ENCODE measurements around the gene ANXA11.
"Not testable (repeated sequence)": the region's sequence is repeated elsewhere in the genome, so short reads cannot be mapped to it uniquely, and the experiment has no call there.

Gene ANXA11

DNA sequence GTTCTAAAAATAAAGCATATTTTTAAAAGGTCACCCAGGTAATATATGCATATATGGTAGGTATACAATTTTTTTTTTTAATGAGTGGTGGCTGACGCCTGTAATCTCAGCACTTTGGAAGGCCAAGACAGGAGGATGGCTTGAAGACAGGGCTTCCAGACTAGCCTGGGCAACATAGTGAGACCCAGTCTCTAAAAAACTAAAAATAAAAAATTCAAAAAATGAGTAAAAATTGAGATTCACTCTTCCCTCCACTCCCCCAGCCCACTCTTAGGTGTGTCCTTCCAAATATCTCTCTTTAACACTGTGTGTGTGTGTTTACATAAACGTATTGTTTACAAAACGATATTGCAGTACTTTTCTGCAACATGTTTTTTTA lies 929 bp upstream of the ANXA11 start:
- H3K36me3 ChIP-seq (ENCODE audit: insufficient read depth, low read length), result peaks cover under 1% of the 10 kb centered on the region
- H3K27me3 ChIP-seq (ENCODE audit: control insufficient read depth, insufficient read depth, low read length), result no peaks in the 10 kb centered on the region
- H3K4me2 ChIP-seq (ENCODE audit: low read length), result peak overlapping the region; percentile 92
- peaks cover 44% of the 10 kb centered on the region for H3K4me1 ChIP-seq (ENCODE audit: control insufficient read depth, insufficient read depth, low read length)
- peak overlapping the region; percentile 91 for H3K4me3 ChIP-seq (ENCODE audit: low read length)
- peak overlapping the region; percentile 93 for H3K9ac ChIP-seq (ENCODE audit: low read depth, low read length)
- H3K9me3 ChIP-seq (replicated peaks; ENCODE audit: low read length), result no peaks in the 10 kb centered on the region

GRCh38 chr10:80204677-80205476 lies 460 bp downstream of the ANXA11 start:
- Histone ChIP-seq H3K4me1 (ENCODE audit: control insufficient read depth, insufficient read depth, low read length) (peaks cover 49% of the 10 kb centered on the region), H3K4me3 (ENCODE audit: low read length) (peak overlapping the region; percentile 91), H3K4me2 (ENCODE audit: low read length) (peak overlapping the region; percentile 92), H3K9me3 (replicated peaks; ENCODE audit: low read length) (no peaks in the 10 kb centered on the region), H3K36me3 (ENCODE audit: insufficient read depth, low read length) (peaks cover 5% of the 10 kb centered on the region), H3K9ac (ENCODE audit: low read depth, low read length) (peak overlapping the region; percentile 93), H3K27me3 (ENCODE audit: control insufficient read depth, insufficient read depth, low read length) (no peaks in the 10 kb centered on the region)

DNA sequence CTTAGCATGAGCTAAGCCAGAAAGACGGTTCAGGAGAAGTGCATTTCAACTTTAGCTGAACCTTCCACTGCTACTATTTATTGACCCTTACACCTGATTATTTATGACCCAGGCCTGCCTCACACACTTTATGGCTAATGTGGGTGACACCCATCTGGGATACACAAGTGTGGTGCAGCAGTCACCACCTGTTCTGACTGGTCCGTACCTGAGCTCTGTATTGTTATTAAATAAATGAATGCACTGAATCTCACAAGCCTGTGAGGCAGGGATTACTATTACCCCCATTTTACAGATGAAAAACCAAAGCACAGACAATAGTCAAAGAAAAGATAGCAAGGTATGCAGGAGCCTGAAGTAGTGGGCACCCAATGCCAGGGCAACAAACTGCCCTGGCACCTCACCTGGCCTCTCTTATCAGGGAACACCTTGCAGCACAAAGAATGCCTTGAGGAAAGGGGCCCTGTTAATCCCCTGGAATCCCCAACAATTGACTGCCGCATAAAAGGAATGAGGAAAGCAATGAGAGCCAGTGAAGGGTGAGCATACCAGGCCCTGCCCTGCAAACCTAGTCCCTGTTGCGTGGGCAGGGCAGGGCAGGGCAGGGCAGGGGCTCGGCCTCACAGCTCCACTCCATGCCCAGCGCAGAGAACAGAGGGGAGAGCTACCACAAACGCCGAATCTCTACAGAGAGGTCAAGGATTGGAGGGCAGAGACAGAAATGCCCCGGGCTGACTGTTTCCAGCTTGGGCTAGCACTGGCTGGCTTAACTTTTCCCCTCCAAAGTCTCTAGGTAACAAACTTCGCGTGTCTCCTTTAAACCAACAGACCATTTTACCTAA lies 1.3 kb downstream of the ANXA11 start:
- Histone ChIP-seq H3K9ac (ENCODE audit: low read depth, low read length) (peak overlapping the region; percentile 93), H3K36me3 (ENCODE audit: insufficient read depth, low read length) (peaks cover 5% of the 10 kb centered on the region), H3K4me1 (ENCODE audit: control insufficient read depth, insufficient read depth, low read length) (peaks cover 49% of the 10 kb centered on the region), H3K4me2 (ENCODE audit: low read length) (peak overlapping the region; percentile 92), H3K27me3 (ENCODE audit: control insufficient read depth, insufficient read depth, low read length) (no peaks in the 10 kb centered on the region), H3K9me3 (replicated peaks; ENCODE audit: low read length) (no peaks in the 10 kb centered on the region), H3K4me3 (ENCODE audit: low read length) (peak overlapping the region; percentile 91)

- Histone ChIP-seq H3K27me3 (ENCODE audit: control insufficient read depth, insufficient read depth, low read length) (no peaks in the 10 kb centered on the region), H3K9ac (ENCODE audit: low read depth, low read length) (peak overlapping the region; percentile 93), H3K4me2 (ENCODE audit: low read length) (peak overlapping the region; percentile 92), H3K9me3 (replicated peaks; ENCODE audit: low read length) (no peaks in the 10 kb centered on the region), H3K4me1 (ENCODE audit: control insufficient read depth, insufficient read depth, low read length) (peaks cover 49% of the 10 kb centered on the region), H3K4me3 (ENCODE audit: low read length) (peak overlapping the region; percentile 91), H3K36me3 (ENCODE audit: insufficient read depth, low read length) (peaks cover 5% of the 10 kb centered on the region)
These were observed 2.2 kb downstream of the ANXA11 start for GRCh38 chr10:80202934-80203834.

- H3K4me2 ChIP-seq (ENCODE audit: low read length); H3K36me3 ChIP-seq (ENCODE audit: insufficient read depth, low read length); H3K4me3 ChIP-seq (ENCODE audit: low read length); H3K27me3 ChIP-seq (ENCODE audit: control insufficient read depth, insufficient read depth, low read length); H3K9ac ChIP-seq (ENCODE audit: low read depth, low read length); H3K9me3 ChIP-seq (replicated peaks; ENCODE audit: low read length): not testable (repeated sequence)
- H3K4me1 ChIP-seq (ENCODE audit: control insufficient read depth, insufficient read depth, low read length), result peaks cover 44% of the 10 kb centered on the region
These were observed 2.8 kb downstream of the ANXA11 start for GRCh38 chr10:80202530-80202929.

DNA sequence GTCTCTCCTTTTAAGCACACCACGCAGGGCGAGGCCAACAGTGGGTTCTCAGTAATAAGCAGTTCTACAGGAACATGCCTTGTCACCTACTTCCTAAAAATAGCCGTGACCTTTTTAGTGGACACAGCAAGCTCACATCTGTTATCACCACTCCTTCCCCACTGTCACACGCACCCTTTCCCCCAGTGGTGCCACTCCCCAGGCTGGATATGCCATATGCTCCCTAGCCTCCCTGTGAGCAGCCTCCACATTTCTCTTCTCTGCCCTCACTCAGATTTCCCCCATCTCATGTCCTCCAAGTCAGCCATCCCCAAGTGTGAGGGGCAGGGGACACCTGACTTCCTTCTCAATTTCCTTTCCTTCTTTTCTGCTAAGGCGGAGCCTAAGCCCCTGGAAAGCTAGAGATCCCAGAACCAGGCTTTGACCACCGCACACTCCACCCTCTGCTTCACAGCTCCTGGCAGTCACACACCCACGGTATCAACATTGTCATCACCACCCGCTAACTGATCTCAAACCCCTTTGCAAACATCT lies 3.7 kb downstream of the ANXA11 start:
- H3K36me3 ChIP-seq (ENCODE audit: insufficient read depth, low read length), result peaks cover 5% of the 10 kb centered on the region
- no peak overlapping the region for H3K9ac ChIP-seq (ENCODE audit: low read depth, low read length)
- no peaks in the 10 kb centered on the region for H3K9me3 ChIP-seq (replicated peaks; ENCODE audit: low read length)
- H3K4me1 ChIP-seq (ENCODE audit: control insufficient read depth, insufficient read depth, low read length), result peaks cover 41% of the 10 kb centered on the region
- H3K4me3 ChIP-seq (ENCODE audit: low read length), result no peak overlapping the region
- H3K4me2 ChIP-seq (ENCODE audit: low read length), result no peak overlapping the region
- H3K27me3 ChIP-seq (ENCODE audit: control insufficient read depth, insufficient read depth, low read length), result no peaks in the 10 kb centered on the region

GRCh38 chr10:80200687-80201086 lies 4.7 kb downstream of the ANXA11 start:
- H3K4me2 ChIP-seq (ENCODE audit: low read length), result no peak overlapping the region
- no peaks in the 10 kb centered on the region for H3K9me3 ChIP-seq (replicated peaks; ENCODE audit: low read length)
- H3K9ac ChIP-seq (ENCODE audit: low read depth, low read length), result no peak overlapping the region
- H3K36me3 ChIP-seq (ENCODE audit: insufficient read depth, low read length), result peaks cover 5% of the 10 kb centered on the region
- H3K27me3 ChIP-seq (ENCODE audit: control insufficient read depth, insufficient read depth, low read length), result no peaks in the 10 kb centered on the region
- peaks cover 41% of the 10 kb centered on the region for H3K4me1 ChIP-seq (ENCODE audit: control insufficient read depth, insufficient read depth, low read length)
- no peak overlapping the region for H3K4me3 ChIP-seq (ENCODE audit: low read length)

DNA sequence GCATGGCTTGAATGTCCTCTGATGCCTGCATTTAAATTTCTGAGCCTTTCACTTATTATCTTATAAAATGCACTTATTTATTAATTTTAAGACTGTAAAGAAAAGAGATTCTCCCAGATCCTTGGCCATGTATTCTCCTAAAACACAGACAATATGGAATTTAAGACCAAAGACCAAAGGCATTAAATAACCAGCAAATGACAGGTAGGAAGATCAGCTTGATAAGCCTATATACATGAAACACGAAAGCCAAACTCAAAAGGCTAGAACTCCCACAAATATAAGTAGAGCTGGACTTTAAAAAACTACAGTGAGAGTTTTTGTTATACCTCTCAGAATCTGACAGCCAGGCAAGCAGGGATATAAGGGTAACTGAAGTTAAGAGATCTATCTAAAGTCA lies 5.1 kb downstream of the ANXA11 start:
- H3K4me1 ChIP-seq (ENCODE audit: control insufficient read depth, insufficient read depth, low read length), result peaks cover 42% of the 10 kb centered on the region
- peak overlapping the region; percentile 19 for H3K9ac ChIP-seq (ENCODE audit: low read depth, low read length)
- H3K4me2 ChIP-seq (ENCODE audit: low read length), result no peak overlapping the region
- H3K9me3 ChIP-seq (replicated peaks; ENCODE audit: low read length), result no peaks in the 10 kb centered on the region
- H3K36me3 ChIP-seq (ENCODE audit: insufficient read depth, low read length), result peaks cover 5% of the 10 kb centered on the region
- H3K27me3 ChIP-seq (ENCODE audit: control insufficient read depth, insufficient read depth, low read length), result no peaks in the 10 kb centered on the region
- H3K4me3 ChIP-seq (ENCODE audit: low read length), result no peak overlapping the region

GRCh38 chr10:80199828-80200227 lies 5.5 kb downstream of the ANXA11 start:
- Histone ChIP-seq H3K4me3 (ENCODE audit: low read length) (no peak overlapping the region), H3K9ac (ENCODE audit: low read depth, low read length) (peak overlapping the region; percentile 19), H3K4me1 (ENCODE audit: control insufficient read depth, insufficient read depth, low read length) (peaks cover 42% of the 10 kb centered on the region), H3K36me3 (ENCODE audit: insufficient read depth, low read length) (peaks cover 5% of the 10 kb centered on the region), H3K4me2 (ENCODE audit: low read length) (peak overlapping the region; percentile 34), H3K9me3 (replicated peaks; ENCODE audit: low read length) (no peaks in the 10 kb centered on the region), H3K27me3 (ENCODE audit: control insufficient read depth, insufficient read depth, low read length) (no peaks in the 10 kb centered on the region)

DNA sequence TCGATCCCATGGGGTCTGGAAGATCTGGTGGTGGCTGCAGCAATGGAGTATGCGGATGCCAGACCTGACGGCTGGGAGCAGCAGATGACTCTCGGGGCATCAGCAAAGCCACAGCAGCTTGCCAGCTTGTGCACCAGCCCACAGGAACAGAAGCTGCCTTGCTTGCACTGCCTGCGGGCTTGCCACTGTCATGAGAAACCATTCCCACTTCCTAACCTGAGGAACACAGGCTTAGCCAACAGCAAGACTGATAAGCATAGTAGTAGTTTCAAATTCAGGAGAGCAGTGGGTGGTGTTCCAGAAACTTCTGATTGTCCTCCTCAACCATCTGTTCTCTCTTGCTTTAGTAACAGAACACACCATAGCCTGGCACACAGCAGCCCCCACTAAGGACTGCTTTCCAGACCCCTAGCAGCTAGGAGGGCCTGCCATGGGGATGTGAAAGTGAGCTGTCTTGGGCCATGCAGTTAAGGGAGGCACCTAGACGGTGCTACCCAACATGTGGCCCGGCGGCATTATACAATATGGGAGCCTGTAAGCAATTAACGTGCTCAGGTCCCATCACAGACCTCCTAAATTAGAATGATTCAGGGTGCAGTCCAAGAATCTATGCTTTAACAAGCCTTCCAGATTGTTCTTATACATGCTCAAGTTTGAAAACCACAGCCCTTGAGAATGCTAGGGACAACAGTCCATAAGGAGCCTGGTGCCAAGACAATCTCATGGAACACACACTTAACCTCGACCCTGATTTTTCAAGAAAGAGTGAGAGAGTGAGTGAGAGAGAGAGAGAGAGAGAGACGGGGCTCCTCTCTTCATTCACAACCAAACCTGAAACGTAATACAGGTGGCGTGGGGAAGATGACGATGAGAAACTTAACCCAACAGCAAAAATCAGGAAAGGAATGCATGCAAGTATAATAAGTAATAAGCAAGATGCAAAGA lies 7.1 kb downstream of the ANXA11 start:
- H3K4me3 ChIP-seq (ENCODE audit: low read length), result no peak overlapping the region
- H3K9ac ChIP-seq (ENCODE audit: low read depth, low read length), result no peak overlapping the region
- H3K4me2 ChIP-seq (ENCODE audit: low read length), result no peak overlapping the region
- peaks cover 42% of the 10 kb centered on the region for H3K4me1 ChIP-seq (ENCODE audit: control insufficient read depth, insufficient read depth, low read length)
- H3K27me3 ChIP-seq (ENCODE audit: control insufficient read depth, insufficient read depth, low read length), result no peaks in the 10 kb centered on the region
- peaks cover 5% of the 10 kb centered on the region for H3K36me3 ChIP-seq (ENCODE audit: insufficient read depth, low read length)
- H3K9me3 ChIP-seq (replicated peaks; ENCODE audit: low read length), result no peaks in the 10 kb centered on the region

All from skeletal muscle satellite cell (primary cell).